HG03066 (cell line): ENCODE data around the gene GMDS.
"Not testable (repeated sequence)": the region's sequence is repeated elsewhere in the genome, so short reads cannot be mapped to it uniquely, and the experiment has no call there.

Experiments used
- ATAC-seq: cut with Tn5 transposase; IDR thresholded peaks from one replicate; pipeline ENCODE4 v1.9.1; 2021; ENCODE audit warnings: low read depth; ENCODE audit not compliant: unreplicated experiment

Gene GMDS

DNA sequence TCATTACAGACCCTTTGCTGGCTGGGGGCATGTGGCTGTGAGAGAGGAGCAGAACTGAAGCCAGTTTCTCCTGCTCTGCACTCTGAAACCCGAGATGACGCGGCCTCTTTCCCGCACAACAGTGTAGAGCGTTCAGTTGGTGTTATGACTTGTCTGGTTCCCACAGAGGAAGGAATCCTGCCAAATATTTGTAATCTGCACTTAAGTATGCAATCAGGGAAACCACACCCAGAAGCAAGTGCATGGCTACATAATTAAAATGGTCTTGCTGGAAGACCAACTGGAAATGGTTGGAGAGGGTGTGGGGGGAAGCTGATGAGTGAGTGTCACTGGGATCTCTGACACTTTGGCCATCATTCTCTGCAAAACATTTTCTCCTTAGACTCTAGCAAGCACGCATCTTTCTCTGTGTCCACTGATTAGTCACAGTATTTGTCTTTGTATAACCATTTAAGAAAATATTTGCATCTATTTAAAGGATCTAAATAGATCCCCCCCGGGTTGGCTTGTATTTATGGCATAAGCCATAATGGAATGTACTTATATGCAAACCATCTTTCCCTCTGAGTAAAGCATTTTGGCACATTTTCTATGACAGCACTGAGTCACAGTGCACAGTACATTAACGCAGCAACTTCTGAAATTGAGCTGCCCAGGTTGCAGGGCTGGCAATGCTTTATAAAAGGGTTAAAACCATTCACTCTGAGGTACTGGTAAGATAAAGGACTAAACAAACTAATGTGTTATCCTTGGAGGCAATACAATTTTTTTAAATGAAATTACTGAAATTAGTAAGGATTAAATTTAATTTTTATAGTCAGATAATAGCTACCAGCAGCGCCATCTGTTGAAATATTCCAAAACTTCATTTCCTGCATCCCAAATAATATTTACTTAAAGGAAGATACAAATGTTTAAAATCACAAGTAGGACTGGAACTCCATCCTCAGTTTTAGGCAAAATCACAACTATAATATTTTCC is 559.0 kb downstream of the GMDS start:
- ATAC-seq, result no peak

DNA sequence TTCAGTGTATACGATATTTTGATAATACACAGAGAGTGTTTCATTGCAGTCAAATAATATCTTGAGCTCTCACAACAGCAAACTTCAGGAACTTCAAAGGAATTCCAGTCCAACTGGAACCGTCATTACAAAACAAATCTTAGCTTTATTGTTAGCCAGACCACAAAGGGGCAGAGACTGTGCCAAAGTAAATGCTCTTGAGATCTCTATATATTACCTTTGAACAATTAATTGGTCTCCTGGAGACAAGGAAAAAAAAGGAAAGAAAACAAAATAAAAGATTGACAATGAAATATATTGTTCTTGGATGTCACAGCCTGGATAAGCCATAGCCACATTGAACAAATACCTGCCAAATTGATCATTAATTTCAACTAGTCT is 565.7 kb downstream of the GMDS start:
- no peak for ATAC-seq

DNA sequence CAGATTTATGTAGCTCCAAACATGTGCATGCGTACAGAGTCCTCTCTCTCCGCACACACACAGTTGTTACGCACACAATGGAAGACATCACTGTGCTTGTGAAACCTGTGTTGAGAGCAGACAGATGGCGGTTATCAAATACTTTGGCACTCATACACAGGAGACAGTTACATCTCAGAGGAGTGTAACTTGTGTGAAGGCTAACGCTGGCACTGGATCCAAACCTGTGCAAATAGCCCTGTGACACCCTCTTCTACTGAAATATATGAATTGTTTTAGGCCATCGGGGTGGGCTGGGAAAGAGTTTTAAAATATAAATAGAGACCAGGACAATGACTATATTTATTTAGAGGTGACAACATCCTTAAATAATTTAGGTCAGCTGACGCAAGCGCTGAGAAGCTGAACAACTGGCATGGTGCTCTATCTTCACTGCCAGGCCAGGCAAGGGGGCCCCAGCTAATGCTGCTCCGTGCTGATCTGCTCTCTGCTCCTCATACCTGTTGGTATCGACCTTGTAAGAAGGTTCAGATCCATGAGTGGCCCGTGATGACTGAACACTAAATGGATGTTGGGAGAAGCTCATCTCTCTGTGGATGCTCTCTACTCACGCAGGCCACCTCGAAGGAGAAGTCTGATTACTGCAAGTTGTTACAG is 566.2 kb downstream of the GMDS start:
- no peak for ATAC-seq

DNA sequence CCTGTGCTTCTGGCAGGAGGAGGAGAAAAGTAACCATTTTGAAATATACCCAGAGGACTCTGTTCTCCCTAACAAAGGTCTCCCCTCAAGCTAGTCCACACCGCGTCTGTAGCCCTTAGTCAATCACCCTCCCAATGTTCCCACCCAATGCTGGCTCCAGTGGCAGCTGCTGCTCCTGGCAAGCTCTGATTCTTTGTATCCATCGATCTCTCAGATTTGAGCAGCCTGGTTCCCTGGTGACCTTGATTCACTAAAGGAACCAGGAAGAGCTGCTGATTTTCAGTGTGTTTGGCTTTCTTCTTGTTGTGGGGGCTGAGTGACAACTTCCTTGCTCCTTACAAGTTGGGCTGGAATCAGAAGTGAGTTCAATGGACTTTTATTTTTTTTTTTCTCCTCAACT is 567.2 kb downstream of the GMDS start:
- no peak for ATAC-seq

DNA sequence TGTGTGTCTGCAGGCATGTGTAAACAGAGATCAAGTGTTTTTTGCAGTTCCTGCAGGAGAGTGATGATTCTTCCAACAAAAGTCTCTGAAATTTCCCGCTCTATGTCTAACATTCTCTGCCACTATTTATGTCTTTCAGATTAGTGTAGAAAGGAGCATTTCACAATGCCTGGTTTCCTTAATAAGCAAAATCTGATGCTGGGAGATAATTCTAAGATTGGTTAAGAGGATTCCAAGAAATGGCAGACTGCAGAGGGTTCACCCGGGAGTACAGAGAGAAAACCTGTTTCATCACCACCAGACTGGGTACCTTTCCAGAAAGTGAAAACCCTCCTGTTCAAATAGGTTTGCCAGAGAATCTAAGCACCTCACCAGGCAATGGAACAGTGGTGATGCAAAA is 573.0 kb downstream of the GMDS start:
- ATAC-seq, result no peak

DNA sequence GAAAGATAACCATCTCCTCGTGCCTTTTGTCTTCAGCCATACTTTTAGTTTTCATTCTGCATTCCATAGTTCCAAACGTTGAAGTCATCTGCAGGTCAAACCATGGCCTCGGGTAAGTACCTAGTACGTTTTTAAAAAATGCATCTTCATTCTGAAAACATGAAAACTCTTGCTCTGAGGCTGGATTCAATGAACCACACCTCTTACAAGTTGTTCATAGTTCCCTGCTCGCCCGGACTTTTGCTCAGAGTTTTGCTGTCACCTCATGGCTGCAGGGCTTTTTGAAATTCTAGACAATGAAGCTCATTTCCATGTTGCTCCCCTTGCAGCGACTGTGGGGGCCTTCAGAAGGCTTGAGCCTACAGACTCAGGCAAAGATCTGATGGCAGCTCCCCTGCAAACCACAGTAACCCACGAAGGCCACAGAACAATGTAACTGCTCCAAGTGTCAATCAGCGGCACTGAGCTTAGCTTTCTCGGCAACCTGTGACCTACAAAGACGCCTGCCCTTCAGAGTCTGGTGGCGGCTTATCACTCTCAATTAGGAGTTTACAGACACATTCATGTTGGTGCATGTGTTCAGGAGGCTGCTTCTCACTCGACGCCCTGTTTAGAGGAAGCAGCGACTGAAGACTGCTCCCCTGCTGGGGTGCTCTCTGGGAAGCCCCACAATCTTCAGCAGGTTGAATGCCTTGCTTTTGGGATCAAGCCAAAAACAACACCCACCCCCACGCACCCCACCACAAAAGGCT is 574.5 kb downstream of the GMDS start:
- ATAC-seq, result no peak

DNA sequence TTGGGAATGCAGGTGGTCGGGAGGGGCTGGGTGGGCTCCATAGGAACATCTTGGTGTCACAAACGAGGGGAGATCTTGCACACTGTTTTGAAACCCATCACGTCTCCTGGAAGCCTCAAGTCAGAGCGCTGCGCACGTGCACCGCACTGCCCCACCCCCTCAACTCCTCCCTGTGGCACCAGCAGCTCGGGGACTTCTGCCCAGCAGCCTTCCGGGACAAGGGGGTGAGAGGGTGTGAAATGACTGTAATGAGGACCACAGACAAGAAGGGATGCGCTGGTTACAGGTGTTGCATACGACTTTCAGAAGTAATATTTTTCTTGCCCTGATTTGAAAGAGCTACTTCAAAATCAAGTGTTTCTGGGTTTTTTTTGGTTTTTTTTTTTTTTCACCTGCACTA is 575.4 kb downstream of the GMDS start:
- ATAC-seq, result no peak

DNA sequence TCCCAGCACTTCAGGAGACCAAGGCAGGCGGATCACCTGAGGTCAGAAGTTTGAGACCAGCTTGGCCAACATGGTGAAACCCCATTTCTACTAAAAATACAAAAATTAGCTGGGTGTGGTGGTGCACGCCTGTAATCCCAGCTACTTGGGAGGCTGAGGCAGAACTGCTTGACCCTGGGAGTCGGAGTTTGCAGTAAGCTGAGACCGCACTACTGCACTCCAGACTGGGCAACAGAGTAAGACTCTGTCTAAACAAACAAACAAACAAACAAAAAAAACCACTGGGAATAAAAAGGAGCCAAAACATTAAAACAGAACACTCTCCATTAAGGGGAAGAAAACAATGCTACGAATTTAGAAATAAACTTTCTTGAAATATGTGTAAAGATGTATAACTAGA is 576.9 kb downstream of the GMDS start:
- not testable (repeated sequence) for ATAC-seq

DNA sequence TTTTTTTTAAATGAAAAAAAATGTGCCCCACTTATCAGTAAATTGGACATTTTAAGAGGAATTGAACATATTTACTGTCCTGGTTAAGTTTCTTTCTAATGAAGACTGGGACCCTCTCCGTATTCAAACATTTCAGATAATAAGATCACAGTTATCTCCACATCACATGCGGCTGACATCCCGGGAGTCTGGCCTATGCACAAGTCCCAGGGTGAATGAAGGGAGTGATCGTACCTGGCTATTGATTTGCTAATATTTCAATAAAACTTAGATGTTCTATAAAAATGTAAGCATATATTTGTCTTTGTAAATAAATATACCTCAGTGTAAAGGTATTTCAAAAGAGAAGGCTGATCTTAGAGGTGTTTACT is 577.6 kb downstream of the GMDS start:
- no peak for ATAC-seq

DNA sequence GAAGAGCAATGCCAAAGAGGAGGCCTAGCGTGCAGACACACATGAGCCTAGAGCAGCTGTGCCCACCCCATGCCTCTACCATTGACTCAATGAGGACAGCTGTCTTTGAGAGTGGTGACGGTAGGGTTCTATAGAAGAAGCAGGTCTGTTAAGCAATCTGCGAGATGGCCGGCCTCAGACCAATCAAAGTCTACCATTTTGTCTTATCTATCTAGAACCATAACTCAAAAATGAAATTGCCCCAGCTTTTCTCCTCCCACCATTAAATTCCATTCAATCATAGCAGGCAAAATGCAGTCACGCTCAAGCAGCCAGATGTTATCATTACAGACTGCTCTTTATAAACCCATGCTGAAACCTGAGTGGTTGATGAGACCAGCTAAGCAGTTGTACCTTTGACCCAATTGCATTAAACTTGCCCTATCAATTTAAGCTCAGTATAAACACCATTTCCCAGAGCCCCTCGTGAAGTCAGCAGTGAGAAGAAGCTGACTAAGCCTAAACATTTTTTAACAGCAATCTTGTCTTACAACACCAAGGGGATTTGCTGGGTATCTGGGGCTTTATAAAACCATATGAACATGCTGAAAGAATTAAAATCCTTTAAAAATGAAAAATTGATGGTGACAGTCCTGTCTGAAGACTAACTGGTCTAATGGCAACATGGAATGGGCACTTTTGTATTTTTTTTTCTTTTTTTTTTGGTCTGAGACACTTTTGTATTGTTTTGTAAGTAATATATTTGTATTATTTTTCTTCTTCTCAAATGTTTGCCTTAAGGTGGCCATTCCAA is 578.2 kb downstream of the GMDS start:
- no peak for ATAC-seq

DNA sequence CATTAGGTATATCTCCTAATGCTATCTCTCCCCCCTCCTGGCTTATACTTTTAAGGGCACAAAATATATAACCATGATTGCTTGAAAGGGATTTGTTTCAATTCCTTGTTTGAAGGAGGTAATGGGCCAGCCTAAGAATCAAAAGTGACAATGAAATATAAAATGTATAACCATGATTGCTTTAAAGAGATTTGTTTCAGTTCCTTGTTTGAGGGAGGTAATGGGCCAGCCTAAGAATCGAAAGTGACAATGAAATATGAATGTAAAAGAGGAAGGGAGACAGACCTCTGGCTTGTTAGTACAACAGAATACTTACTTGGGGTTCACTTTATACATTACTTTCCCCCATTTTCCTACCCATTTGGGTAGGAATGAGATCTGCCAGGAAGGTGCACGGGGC is 580.2 kb downstream of the GMDS start:
- ATAC-seq, result peak; percentile 97

DNA sequence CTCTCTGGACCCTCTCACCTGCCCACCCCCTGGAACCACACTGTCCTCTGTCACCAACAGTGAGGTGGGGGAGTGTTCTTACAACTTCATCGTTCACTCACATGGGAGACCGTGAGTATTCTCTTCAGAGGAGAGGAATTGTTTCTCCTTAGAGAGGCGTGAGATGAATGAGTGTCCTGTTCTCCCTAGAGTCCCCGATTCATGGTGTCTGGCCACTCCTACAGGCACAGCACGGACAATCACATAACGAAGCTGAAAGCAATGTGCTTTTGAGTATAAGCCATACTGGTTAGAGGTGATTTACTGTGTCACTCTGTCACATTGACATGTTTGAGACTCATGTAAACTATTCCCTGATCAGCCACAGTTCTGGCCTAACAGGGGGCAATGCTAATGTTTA is 581.1 kb downstream of the GMDS start:
- ATAC-seq, result no peak

DNA sequence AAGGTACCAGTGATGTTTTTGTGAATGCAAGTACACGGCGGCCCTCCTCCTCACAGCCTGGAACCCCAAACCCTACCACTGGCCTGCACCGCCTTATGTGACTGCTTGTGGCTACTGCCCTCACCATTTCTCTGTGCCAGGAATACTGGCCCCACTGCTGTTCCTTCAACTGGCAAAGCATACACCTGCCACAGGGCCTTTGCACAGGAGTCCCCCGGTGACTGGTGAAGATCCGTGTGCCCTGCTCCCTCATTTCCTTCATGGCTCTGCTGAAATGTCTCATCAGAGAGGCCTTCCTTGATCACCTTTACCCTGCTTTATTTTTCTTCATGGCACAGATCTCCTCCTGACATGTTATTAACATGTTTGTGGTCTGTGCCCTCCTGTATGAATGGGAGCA is 581.9 kb downstream of the GMDS start:
- ATAC-seq, result no peak

DNA sequence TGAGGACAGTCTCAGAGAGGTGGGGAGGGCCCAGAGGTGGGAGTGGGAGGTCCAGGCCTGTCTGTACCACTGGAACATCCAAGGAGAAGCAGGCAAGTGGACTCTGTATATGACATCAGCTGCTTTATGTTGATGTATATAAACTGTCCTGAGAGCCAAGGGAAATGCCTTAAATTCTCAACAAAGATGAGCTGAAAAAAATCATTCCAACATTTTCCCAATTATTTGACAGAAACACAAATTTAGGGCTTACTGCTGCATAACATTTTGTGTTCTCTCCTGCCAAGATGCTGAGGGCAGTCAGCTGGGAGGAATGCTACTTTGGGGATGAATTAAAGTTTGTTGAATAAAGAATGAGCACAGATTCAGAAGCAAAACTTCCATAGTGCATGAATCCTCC is 582.9 kb downstream of the GMDS start:
- no peak for ATAC-seq

DNA sequence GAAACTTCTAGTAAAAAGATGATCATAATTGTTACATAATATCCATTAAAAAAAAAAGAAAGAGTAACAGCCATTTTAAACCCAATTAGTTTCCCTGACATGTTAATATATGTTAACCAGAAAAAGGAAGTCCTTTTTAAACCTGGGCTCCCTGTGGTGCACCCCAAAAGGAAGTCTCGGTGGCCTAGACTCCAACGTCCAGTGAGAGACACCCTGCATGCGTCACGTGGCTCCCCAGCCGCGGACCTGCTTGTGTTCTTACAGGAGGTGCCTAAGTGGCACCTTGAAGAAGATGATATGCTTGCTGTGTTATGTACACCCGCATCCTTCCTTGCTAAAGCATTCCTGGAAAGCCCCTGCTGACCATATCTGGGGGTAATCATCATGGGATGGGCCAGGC is 585.6 kb downstream of the GMDS start:
- no peak for ATAC-seq

DNA sequence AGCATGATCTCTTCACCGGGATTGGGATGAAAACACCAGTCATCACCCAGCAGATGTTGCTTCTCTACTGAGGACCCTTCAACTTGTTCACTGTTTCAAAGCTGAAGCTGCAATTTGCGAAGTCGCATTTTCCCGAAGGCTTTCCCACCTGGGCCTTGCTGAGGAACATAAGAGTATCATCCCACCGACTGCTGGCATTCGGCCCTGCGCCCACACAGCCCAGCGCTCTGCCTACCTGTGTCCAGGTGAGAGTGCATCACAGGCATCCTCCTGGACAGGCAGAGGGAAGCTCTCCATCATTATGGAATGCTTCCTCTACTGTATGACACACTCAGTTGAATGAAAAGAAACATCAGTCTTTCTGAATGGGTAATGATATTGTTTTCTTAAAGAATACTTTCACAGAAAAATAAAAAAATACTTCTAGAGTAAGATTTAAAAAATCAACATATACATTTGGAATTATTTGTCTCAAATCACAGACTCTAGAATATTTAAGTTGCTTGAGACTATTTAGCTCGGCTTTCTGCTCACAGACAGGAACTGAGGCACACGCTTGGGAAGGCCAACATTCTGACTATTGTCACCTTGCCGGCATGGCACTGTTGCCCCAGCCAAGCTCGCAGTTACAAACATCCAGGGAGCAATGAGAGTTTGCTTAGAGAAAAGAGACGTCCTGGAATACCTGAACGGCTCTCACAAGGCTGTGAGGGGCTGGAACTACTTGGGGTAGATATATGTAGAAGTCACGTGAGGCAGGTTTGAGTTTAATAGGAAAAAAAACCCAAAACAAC is 587.0 kb downstream of the GMDS start:
- no peak for ATAC-seq

DNA sequence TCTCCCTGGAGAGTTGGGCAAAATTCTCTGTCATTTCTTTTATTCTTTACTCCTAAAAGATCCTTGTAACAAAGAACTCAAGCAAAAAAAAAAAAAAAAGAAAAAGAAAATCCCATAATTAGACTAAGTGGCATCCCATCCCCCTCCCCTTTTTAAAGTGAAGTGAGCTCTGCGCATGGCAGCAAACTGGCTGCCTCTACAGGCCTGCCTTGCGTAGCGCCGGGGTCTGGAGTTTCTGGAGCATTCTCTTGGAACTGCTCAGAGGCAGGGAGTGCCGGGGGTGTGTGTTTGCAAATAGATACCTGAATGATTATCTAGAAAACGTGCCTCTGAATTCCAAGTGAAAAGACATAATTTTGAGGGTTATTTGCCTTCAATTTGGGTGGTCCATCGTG is 587.6 kb downstream of the GMDS start:
- ATAC-seq, result no peak

DNA sequence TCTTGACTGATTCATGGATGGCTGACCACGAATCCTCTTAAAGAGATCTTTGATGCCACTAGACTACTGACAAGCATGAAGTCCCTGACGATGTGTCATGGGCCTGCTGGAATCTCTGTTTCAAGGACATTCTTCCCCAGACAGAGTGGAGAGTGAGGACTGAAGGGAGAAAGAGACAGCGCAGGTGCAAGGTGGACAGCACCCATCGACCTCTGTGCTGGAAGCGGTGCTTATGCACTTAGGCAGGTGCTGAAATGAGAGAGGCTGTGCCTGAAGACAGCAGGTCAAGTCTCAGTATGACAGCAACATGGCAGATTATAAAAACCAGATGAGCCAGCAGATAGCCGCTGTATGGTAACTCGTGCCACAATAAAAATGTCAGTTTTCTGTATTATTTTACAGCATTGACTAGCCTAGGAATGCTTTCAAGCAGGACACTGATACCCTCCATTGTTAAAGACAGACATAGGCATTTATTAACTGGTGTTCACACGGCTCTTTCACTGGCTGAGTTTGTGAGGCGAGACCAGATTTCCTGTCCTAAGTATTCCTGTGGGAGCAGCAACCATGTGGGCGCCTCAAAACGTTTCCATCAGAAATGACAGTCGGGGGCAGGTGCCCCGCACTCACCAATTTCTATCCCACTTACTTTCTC is 588.2 kb downstream of the GMDS start:
- no peak for ATAC-seq

DNA sequence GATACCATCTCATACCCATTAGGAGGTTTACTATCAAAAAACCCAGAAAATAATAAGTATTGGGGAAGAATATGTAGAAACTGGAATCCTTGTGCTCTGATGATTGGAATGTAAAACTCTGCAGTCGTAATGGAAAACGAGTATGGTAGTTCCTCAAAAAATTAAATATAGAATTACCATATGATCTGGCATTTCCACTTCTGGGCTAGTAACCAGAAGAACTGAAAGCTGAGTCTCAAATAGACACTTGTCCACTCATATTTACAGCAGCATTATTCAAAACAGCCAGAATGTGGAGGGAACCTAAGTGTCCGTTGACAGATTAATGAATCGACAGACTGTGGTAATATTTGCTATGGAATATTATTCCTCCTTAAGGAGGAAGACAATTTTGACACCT is 591.4 kb downstream of the GMDS start:
- no peak for ATAC-seq
